Fibroblast of the aortic adventitia (primary cell): ENCODE results near the gene DOCK2. TPM values are rescaled to one million over a fixed set of nuclear protein-coding genes. Genes with fewer than 3 reads are reported as not detected.

Experiments
- DNase-seq: peaks from one replicate; pipeline ENCODE4 v3.0.0-alpha.2; 2010; ENCODE audit warnings: low read depth
- H3K4me3 ChIP-seq: 2 replicates; pipeline ENCODE4 v1.5.1; 2011; ENCODE audit warnings: low read depth, mild to moderate bottlenecking, control low read depth, low read length, moderate library complexity
- CTCF ChIP-seq: IDR thresholded peaks from 2 replicates; pipeline ENCODE4 v1.5.1; 2011; ENCODE audit warnings: mild to moderate bottlenecking, low read length, control low read depth, inconsistent platforms; ENCODE audit not compliant: insufficient read depth
- total RNA-seq: library from RNA; depleted of rRNA; stranded (reverse); fragments of >200 nt; gene quantifications from 2 replicates; pipeline ENCODE4 v1.2.3, GENCODE V29; 2012; ENCODE audit warnings: low replicate concordance

DOCK2 gene
- total RNA-seq, 1 donor = 4.6 TPM

- H3K4me3 ChIP-seq = no peak overlapping the region
- peak; percentile 79 for DNase-seq
These were observed 64.9 kb downstream of the DOCK2 start for GRCh38 chr5:169701910-169702451.

GRCh38 chr5:169702693-169703481 lies 65.8 kb downstream of the DOCK2 start:
- peak; percentile 32 for DNase-seq
- H3K4me3 ChIP-seq = no peak overlapping the region
- no peak for TF ChIP-seq CTCF

More at GRCh38 chr5:169701910-169702451, 64.9 kb downstream of the DOCK2 start:
- TF ChIP-seq CTCF = peak; percentile 59

- no peak overlapping the region for H3K4me3 ChIP-seq
- no peak for TF ChIP-seq CTCF
- no peak for DNase-seq
These were observed 66.7 kb downstream of the DOCK2 start for GRCh38 chr5:169703813-169704212.

- no peak for DNase-seq
These were observed 68.2 kb downstream of the DOCK2 start for GRCh38 chr5:169705322-169705721.

GRCh38 chr5:169706071-169706470 lies 69.0 kb downstream of the DOCK2 start:
- no peak overlapping the region for H3K4me3 ChIP-seq
- no peak for TF ChIP-seq CTCF
- DNase-seq = no peak

More at GRCh38 chr5:169705322-169705721, 68.2 kb downstream of the DOCK2 start:
- TF ChIP-seq CTCF = no peak
- H3K4me3 ChIP-seq = no peak overlapping the region

GRCh38 chr5:169706758-169707450 lies 69.8 kb downstream of the DOCK2 start:
- no peak overlapping the region for H3K4me3 ChIP-seq
- no peak for TF ChIP-seq CTCF
- DNase-seq = peak; percentile 77
